H1 (cell line): Measurements from ENCODE around the gene OR2T34. TPM values are rescaled to one million over a fixed set of nuclear protein-coding genes. Genes with fewer than 3 reads are reported as not detected.

Experiments used
- CHD2 ChIP-seq: IDR thresholded peaks from 2 replicates; pipeline ENCODE4 v1.6.1; 2012; ENCODE audit warnings: low read length, improper control_type of control experiment
- CREB1 ChIP-seq: IDR thresholded peaks from 2 replicates; pipeline ENCODE4 v1.6.1; 2012; ENCODE audit warnings: inconsistent platforms
- JUN ChIP-seq: IDR thresholded peaks from 2 replicates; pipeline ENCODE4 v1.6.1; 2011; ENCODE audit warnings: low read depth, mild to moderate bottlenecking, improper control_type of control experiment, low read length
- SAP30 ChIP-seq: fragments of 300-600 bp; sonication (generic); IDR thresholded peaks from 2 replicates; pipeline ENCODE4 v1.7.1; 2012; ENCODE audit warnings: low read length, moderate library complexity, mild to moderate bottlenecking, inconsistent platforms; ENCODE audit not compliant: insufficient read depth, insufficient replicate concordance
- SP2 ChIP-seq: IDR thresholded peaks from 2 replicates; pipeline ENCODE4 v1.6.1; 2012; ENCODE audit warnings: mild to moderate bottlenecking, low read length, inconsistent platforms
- ZNF274 ChIP-seq: IDR thresholded peaks from 2 replicates; pipeline ENCODE4 v1.7.0; 2012; ENCODE audit warnings: low read length, borderline replicate concordance; ENCODE audit errors: extremely low read depth
- polyA plus RNA-seq, 7 experiments: library from polyadenylated mRNA; depleted of rRNA in 3 of 7; stranded (reverse) in 5 of 7; unstranded in 2 of 7; fragments of >200 nt in 5 of 7; fragments of 200-250 nt in 2 of 7; gene quantifications; 1 replicate in 5 of 7; 2 replicates in 1 of 7; 4 replicates in 1 of 7; pipeline versions ENCODE4 v1.2.1 to v1.2.3, GENCODE V29; 2011 to 2013; ENCODE audit warnings: missing spikeins in 2 of 7, mixed read lengths in 2 of 7
- total RNA-seq: library from RNA; stranded (reverse); fragmentation: NEBNext Ultra II Directional; extraction: Animal tissue kit (Norgen Biotek cat#: 25700); gene quantifications from 2 replicates; pipeline ENCODE4 v1.2.1, GENCODE V29; 2021
- TF ChIP-seq, protein P1 (sequence below): IDR thresholded peaks from 2 replicates; pipeline ENCODE4 v1.6.1; 2012; ENCODE audit warnings: low read length, inconsistent platforms

Gene OR2T34
- total and polyA plus RNA-seq, 2 of the 8 experiments (the other 6 are each of a cell fraction or from before 2014, with no cell fraction given): not detected

DNA sequence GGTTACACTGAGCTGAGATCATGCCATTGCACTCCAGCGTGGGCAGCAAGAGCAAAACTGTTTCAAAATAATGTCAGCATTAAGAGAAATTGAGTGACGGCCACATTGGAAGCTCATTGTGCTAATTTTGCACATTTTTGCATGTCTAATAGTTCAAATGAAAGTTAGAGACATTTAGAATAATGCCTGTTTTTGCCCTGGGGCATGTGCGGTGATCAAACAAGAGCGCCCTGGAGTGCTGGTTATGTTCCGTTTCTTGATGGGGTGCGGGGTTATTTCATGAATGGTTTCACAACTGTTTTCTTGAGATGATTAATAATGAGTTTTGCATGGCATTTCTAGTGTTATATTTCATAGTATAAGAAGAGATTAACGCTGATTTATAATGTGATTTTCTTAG is 47.2 kb upstream of the OR2T34 start (continued):
- no peak for TF ChIP-seq JUN
- TF ChIP-seq CREB1: no peak
- TF ChIP-seq ZNF274: no peak
- no peak for TF ChIP-seq SAP30
- TF ChIP-seq, protein P1, sequence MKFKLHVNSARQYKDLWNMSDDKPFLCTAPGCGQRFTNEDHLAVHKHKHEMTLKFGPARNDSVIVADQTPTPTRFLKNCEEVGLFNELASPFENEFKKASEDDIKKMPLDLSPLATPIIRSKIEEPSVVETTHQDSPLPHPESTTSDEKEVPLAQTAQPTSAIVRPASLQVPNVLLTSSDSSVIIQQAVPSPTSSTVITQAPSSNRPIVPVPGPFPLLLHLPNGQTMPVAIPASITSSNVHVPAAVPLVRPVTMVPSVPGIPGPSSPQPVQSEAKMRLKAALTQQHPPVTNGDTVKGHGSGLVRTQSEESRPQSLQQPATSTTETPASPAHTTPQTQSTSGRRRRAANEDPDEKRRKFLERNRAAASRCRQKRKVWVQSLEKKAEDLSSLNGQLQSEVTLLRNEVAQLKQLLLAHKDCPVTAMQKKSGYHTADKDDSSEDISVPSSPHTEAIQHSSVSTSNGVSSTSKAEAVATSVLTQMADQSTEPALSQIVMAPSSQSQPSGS: no peak
- no peak for TF ChIP-seq CHD2
- TF ChIP-seq SP2: no peak
